NCI-H69 (cell line): ENCODE data around the gene EXOC6B.

Experiments used
- DNase-seq: peaks from one replicate; lab custom pipeline; 2025; lab: John Stamatoyannopoulos, UW

EXOC6B gene

GRCh38 chr2:72363406-72363805, 462.4 kb downstream of the EXOC6B start:
- DNase-seq: no peak

GRCh38 chr2:72362733-72363132, 463.1 kb downstream of the EXOC6B start:
- DNase-seq: no peak

DNA sequence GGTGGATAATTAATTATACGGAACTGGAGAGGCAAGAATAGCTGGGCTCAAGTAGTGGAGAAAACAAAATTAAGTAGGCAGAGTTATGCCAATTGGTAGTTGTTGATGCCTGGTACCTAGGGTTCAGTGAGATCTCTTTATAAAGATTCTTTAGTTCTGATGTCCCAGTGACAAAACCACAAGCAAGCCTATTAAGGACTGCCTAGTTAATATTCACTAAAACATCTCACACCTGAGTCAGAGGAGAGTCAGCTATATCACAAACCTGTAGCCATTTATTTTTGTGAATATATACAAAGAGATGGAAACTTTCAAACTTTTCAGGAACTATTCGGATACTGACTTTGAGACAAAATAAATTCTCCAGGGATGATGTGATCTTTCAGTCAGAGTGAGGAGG, 464.3 kb downstream of the EXOC6B start:
- no peak for DNase-seq

DNA sequence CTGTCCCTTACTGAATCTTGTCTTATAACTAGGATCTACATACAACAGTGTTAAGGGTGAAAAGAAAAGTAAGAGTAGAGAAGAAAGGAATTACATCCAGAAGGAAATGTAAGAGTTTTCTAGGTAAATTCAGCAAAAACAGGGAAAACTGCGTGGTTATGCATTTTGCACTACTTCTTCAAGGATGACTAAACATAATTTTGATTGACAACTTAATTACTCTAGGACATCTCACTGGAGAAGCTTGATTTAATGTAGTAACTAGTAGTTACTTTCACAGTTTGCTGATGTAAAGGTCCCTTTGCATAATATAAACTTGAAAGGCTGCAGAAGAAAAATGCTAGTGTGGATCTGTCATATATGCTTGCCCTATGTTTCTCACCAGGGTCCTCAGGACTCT, 464.8 kb downstream of the EXOC6B start:
- no peak for DNase-seq

GRCh38 chr2:72350852-72351251, 475.0 kb downstream of the EXOC6B start:
- DNase-seq: no peak

DNA sequence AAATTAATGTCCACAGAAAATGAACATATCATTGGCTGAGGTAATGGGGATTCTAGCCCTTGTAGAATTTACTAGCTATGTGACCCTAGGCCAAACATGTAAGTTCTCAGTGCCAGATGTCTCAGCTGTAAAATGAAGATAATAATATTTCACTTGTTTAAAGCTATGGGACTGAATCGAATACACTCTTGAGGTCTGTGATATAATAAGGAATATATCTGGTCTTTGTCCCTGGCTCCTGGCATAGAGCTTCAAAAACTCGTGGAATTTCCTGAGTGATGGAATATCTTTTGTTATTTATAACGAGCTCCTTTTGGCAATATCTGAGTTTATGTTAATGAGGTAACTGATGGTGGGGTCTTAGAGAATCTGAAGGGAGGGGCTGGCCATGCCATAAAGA, 476.8 kb downstream of the EXOC6B start:
- no peak for DNase-seq

DNA sequence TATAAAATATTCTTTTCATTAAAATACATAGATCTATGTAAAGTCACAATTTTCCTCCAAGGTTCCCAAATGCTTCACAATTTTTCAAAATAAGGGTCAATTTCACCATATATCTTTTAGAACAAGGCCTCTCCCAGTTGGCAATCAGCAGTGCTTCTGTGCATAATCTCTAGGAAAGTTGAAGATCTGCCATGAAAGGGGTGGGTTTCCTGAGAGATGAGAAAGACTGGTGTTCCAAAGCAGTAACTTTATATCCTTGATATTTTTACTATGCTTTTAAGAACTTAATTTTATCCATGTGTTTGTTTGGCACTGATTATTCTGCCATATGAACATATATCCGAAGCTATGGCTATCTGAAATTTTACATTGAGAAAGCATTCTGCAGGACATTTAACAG, 478.8 kb downstream of the EXOC6B start:
- DNase-seq: no peak

DNA sequence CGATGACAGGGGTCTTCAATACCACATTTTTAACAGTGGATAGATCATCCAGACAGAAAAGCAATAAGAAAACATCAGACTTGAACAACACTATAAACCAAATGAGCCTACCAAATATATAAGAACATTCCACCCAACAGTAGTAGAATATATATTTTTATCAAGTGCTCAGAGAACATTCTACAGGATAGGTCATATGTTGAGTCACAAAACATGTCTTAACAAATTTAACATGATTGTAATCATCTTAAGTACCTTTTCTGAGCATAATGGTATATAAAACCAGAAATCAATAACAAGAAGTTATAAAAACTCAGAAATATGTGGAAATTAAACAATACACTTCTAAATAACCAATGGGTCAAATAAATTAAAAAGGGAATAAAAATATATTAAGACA, 484.2 kb downstream of the EXOC6B start:
- no peak for DNase-seq

DNA sequence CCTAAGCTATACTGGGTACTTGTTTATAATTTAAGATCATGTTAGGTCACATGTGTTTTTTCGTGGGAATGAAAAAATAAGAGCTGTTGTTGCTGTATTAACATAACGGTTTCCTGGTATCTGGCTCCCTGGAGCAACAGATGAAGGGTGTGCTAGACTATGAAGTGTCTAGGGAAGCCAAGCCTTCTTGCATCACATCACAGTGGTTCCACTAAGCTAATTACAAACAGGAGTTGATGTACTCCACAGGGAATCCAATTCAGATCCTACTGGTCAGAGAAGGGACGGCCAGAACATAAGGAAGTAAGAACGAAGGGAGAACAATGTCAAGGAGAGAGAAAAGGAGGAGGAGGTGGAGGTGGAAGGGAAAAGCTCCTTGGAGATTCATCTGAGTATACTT, 485.2 kb downstream of the EXOC6B start:
- no peak for DNase-seq

- peak; percentile 56 for DNase-seq
Observed at GRCh38 chr2:72338076-72338475, 487.8 kb downstream of the EXOC6B start.

- DNase-seq: no peak
Observed at GRCh38 chr2:72332720-72333119, 493.1 kb downstream of the EXOC6B start.

DNA sequence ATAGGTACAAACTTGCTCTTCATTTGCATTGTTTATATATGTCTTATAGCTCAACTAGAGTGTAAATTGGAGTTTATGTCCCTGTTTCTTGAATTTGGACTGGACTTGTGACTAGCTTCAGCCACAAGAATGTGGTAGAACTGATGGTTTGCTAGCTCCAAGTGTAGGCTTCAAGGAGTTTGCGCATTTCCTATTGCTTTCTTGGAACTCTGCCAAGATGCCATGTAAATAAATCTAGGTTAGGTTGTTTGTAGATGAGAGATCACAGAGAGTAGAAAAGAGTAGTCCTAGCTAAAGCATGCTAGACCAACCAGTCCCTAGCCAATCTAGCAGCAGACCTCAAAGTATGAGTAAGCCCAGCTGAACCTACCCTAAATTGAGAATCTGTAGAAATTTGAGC, 495.2 kb downstream of the EXOC6B start:
- peak; percentile 33 for DNase-seq

- no peak for DNase-seq
Observed at GRCh38 chr2:72326759-72327158, 499.1 kb downstream of the EXOC6B start.

GRCh38 chr2:72325592-72326422, 500.0 kb downstream of the EXOC6B start:
- no peak for DNase-seq

DNA sequence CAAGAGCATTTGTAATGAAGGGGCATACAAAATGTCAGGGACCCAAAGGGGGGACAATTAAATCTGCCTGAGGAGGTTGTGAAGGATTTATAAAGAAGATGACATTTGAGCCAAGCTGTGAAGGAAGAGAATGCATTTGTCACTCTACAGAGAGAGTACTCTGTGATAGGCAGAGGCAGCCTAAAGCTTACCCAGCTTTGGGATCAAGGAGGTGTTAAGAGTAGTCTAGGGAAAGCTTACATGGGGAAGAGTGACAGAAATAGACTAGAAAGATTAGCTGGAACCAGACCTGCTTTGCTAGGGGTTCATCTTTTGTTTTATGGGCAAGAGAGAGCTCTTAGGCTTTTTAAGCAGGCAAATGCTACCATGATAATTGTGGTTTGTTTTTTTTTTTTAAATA, 509.1 kb downstream of the EXOC6B start:
- peak; percentile 34 for DNase-seq

DNA sequence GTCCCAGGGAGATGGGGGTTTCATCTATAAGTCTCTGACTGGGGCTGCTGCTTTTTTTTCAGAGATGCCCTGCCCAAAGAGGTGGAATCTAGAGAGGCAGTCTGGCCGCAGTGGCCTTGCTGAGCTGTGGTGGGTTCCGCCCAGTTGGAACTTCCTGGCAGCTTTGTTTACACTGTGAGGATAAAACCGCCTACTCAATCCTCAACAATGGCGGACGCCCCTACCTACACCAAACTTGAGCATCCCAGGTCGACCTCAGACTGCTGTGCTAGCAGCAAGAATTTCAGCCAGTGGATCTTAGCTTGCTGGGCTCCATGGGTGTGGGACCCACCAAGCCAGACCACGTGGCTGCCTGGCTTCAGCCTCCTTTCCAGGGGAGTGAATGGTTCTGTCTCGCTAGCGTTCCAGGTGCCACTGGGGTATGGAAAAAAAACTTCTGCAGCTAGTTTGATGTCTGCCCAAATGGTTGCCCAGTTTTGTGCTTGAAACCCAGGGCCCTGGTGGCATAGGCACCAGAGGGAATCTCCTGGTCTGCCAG, 525.6 kb downstream of the EXOC6B start:
- DNase-seq: no peak

- no peak for DNase-seq
Observed at GRCh38 chr2:72293620-72294019, 532.2 kb downstream of the EXOC6B start.

DNA sequence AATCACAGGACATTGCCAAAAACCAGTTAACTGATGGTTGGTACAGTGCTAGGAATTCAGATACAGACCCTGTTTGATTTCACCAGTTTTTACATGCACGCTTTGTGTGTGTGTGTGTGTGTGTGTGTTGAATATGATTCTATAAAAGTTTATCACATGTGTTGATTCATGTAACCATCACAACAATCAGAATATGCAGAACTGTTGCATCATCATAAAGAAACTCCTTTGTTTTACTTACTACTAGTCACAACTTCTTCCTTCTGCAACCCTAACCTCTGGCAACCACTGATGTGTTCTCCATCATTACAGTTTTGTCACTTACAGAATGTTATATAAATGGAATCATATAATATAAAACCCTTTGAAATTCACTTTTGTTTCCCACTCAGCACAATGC, 533.4 kb downstream of the EXOC6B start:
- DNase-seq: no peak

DNA sequence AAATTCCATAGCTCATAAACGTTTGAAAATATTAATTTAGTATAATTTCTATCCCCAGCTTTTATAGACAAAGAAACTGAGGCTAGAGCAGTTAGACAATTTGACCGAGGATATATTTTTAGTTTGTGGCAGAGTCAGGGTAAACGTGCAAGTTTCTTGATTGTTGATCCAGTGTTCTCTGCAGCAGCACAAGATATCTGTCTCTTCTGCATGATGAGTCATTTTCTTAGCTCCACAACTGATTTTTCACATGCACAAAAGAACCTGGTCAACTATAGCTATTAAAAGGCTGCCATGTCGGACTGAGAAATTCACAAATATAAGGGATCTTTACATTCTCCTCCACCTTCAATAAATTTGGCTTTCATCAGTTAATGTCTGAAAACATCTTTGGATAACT, 534.8 kb downstream of the EXOC6B start:
- DNase-seq: no peak

DNA sequence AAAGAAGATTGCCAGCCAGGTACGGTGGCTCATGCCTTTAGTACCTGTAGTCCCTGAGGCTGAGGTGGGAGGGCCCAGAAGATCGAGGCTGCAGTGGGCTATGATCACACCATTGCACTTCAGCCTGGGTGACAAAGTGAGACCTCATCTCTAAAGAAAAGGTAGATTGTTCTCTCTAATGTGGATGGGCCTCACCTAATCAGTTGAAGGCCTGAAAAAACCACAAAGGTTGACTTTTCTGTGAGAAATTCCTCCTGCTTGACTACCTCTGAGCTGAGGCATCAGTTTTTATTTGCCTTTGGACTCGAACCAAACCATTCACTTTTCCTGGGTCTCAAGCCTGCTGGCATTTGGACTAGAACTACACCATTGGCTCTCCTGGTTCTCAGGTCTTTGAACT, 536.1 kb downstream of the EXOC6B start:
- no peak for DNase-seq

GRCh38 chr2:72289283-72289682, 536.5 kb downstream of the EXOC6B start:
- DNase-seq: no peak

GRCh38 chr2:72278046-72278445, 547.8 kb downstream of the EXOC6B start:
- no peak for DNase-seq

DNA sequence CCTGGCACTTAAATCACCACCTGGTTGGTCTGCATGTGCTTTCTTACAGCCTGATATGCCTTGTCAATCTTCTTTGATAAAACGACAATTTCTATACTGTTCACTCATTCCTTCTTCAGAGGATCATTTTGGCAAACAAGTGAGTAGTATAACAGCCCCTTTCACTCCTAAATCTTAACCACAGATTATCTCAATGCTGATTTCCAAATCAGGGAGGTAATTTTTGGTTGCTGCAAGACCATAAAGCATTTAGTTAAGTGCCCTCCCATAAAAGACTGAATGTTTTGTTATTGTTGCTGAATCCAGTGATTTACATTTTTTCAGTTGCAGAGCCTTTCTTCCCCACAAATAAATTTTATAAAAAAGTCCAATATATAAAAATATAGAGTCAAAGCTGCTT, 549.0 kb downstream of the EXOC6B start:
- no peak for DNase-seq

- DNase-seq: no peak
Observed at GRCh38 chr2:72276356-72276755, 549.5 kb downstream of the EXOC6B start.
